Astrocyte of the spinal cord (primary cell): ENCODE data around the gene ZBTB48.

Experiments used
- DNase-seq: peaks from one replicate; pipeline ENCODE4 v3.0.0; 2011; ENCODE audit warnings: low read depth, low spot score
- H3K4me3 ChIP-seq: 2 replicates; pipeline ENCODE4 v1.5.1; 2011; ENCODE audit warnings: low read depth, mild to moderate bottlenecking, low read length, moderate library complexity
- in situ Hi-C: cut with HindIII; loops from 2 replicates; pipeline ENCODE4 v1.10.0; 2017; ENCODE audit warnings: low sequenced_read_pairs
- TF ChIP-seq, protein P1 (sequence below): IDR thresholded peaks from 2 replicates; pipeline ENCODE4 v1.5.1; 2012; ENCODE audit warnings: low read depth, mild to moderate bottlenecking, low read length, inconsistent platforms

The ZBTB48 gene

DNA sequence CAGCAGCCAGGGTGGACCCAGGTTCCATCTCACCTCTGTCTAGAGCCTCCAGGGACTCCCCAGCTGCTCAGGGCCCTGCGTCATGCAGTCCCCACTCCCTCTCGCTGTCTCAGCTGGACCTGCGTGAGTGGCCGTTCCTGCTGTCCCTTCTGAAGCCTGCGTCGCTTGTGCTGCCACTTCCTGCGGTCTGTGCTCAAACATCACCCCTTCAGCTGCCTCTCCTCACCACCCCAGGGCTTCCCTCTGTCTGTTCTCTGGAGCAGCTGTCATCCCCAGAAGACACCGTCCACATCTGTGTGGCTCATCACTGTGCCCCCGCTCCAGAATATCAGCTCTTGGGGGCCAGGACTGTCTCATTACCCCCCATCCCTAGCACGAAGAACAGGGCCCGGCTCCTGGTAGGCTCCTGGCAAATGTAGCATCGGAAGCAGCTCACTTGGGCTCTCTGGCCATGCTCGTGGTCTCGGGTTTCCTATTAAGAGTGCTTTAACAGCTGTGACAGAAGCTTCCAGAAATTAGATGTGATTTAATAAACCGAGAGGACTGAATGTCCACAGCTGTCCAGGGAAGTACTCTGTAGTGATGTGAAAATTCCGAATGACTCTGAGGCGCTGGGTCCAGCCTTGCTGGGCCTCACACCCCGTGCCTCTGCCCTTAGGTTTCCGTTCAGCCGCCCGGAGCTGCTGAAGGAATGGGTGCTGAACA lies 48.2 kb downstream of the ZBTB48 start:
- in situ Hi-C loops = no loop called here
- DNase-seq = no peak
- TF ChIP-seq, protein P1, sequence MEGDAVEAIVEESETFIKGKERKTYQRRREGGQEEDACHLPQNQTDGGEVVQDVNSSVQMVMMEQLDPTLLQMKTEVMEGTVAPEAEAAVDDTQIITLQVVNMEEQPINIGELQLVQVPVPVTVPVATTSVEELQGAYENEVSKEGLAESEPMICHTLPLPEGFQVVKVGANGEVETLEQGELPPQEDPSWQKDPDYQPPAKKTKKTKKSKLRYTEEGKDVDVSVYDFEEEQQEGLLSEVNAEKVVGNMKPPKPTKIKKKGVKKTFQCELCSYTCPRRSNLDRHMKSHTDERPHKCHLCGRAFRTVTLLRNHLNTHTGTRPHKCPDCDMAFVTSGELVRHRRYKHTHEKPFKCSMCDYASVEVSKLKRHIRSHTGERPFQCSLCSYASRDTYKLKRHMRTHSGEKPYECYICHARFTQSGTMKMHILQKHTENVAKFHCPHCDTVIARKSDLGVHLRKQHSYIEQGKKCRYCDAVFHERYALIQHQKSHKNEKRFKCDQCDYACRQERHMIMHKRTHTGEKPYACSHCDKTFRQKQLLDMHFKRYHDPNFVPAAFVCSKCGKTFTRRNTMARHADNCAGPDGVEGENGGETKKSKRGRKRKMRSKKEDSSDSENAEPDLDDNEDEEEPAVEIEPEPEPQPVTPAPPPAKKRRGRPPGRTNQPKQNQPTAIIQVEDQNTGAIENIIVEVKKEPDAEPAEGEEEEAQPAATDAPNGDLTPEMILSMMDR = no peak
- no peak overlapping the region for H3K4me3 ChIP-seq

DNA sequence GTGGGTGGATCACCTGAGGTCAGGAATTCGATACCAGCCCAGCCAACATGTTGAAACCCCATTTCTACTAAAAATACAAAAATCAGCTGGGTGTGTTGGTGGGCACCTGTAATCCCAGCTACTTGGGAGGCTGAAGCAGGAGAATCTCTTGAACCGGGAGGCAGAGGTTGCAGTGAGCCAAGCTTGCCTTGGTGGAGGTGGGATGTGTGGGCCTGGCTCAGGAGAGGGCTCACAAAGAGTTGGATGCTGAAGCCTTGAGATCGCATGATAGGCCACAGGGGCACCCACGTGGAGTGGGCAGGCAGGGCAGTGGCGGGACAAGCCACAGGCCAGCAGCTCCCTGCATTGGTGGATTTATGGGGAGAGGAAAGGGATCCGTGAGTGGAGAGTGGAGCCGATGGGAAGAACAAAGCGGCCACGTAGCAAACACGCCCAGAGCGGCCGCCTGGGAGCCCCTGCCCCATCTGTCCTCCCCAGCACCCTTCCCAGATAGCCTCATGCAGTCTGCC lies 49.2 kb downstream of the ZBTB48 start:
- TF ChIP-seq, protein P1 = no peak
- in situ Hi-C loops = no loop called here
- H3K4me3 ChIP-seq = no peak overlapping the region
- DNase-seq = no peak

DNA sequence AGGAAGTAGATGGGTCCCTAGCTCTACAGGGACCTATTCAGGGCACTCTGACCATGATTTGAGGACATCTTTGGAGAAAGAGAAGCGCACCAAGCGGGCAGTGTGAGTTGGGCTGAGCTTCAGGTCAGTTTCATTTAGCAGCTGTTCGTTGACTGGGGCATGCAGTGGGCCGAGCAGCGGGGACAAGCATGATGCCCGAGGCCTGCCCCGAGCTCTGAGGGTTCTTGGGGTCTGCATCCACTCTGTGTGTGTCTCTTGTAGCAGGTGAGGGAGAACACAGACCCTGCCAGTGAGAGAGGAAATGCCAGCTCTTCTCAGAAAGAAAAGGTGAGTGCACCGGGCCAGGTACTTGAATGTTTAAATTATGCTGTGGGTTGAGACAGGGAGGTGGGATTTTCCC lies 50.2 kb downstream of the ZBTB48 start:
- DNase-seq = no peak
- TF ChIP-seq, protein P1 = no peak
- in situ Hi-C loops = no loop called here
- no peak overlapping the region for H3K4me3 ChIP-seq

DNA sequence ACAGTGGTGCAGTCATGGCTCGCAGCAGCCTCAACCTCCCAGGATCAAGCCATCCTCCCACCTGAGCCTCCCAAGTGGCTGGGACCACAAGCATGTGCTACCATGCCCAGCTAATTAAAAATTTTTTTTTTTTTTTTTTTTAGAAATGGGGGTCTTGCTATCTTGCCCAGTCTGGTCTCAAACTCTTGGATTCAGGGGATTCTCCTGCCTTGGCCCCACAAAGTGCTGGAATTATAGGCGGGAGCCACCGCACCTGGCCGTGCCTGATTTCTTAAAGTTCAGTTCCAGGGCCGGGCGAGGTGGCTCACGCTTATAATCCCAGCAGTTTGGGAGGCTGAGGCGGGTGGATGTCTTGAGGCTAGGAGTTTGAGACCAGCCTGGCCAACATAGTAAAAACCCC lies 51.3 kb downstream of the ZBTB48 start:
- in situ Hi-C loops = no loop called here
- TF ChIP-seq, protein P1 = no peak
- no peak overlapping the region for H3K4me3 ChIP-seq
- no peak for DNase-seq

- TF ChIP-seq, protein P1 = no peak
- H3K4me3 ChIP-seq = no peak overlapping the region
- no peak for DNase-seq
- in situ Hi-C loops = no loop called here
These were observed 53.1 kb downstream of the ZBTB48 start for GRCh38 chr1:6632588-6633514.

- TF ChIP-seq, protein P1 = peak; percentile 56
- peak; percentile 22 for DNase-seq
- in situ Hi-C loops = no loop called here
- no peak overlapping the region for H3K4me3 ChIP-seq
These were observed 54.7 kb downstream of the ZBTB48 start for GRCh38 chr1:6634371-6635052.
